Activated B cell treated with CpG ODN at 0.5 μM for 24 hours (primary cell): ENCODE data around the gene HIBADH. TPM values are rescaled to one million over a fixed set of nuclear protein-coding genes. Genes with fewer than 3 reads are reported as not detected.

Experiments
- ATAC-seq: fragments of 200-7000 bp; cut with Tn5 transposase; one replicate; pipeline ENCODE4 v1.10.0; 2021; ENCODE audit warnings: low read depth, mild to moderate bottlenecking, moderate library complexity
- CTCF ChIA-PET: fragments of 350-600 bp; sonication (Branson Sonifier 250); formaldehyde crosslinking; loops from one replicate; lab custom pipeline; 2021; ENCODE audit warnings: antibody characterized with exemption; lab: Charles Lee
- POLR2A ChIA-PET: fragments of 350-600 bp; sonication (Branson Sonifier 250); formaldehyde crosslinking; loops from one replicate; lab custom pipeline; 2021; ENCODE audit warnings: antibody characterized with exemption; lab: Charles Lee
- DNase-seq: peaks from one replicate; pipeline ENCODE4 v3.0.0; 2022
- H3K27ac Mint-ChIP-seq: one replicate; pipeline ENCODE4 v1.8.0; 2020; ENCODE audit warnings: mixed read lengths
- H3K27me3 Mint-ChIP-seq: one replicate; pipeline ENCODE4 v1.8.0; 2021; ENCODE audit warnings: mixed read lengths
- H3K36me3 Mint-ChIP-seq: one replicate; pipeline ENCODE4 v1.8.0; 2021; ENCODE audit warnings: low read depth, mixed read lengths
- H3K4me1 Mint-ChIP-seq: one replicate; pipeline ENCODE4 v1.8.0; 2021; ENCODE audit warnings: mixed read lengths
- H3K4me3 Mint-ChIP-seq: one replicate; pipeline ENCODE4 v1.8.0; 2020; ENCODE audit warnings: mild to moderate bottlenecking, mixed read lengths
- H3K9me3 Mint-ChIP-seq: one replicate; pipeline ENCODE4 v1.8.0; 2020; ENCODE audit warnings: mixed read lengths
- intact Hi-C: fragments of 100-400 bp; cut with micrococcal nuclease; formaldehyde crosslinking; loops from one replicate; pipeline ENCODE4 v1.15.1; 2024
- total RNA-seq: library from RNA; stranded (reverse); gene quantifications from 2 replicates; pipeline ENCODE4 v1.2.3, GENCODE V29; 2022
- TF ChIP-seq, protein P1 (sequence below): fragments of 200-600 bp; IDR thresholded peaks from one replicate; pipeline ENCODE4 v1.8.0; 2022; ENCODE audit warnings: antibody characterized with exemption, mild to moderate bottlenecking

HIBADH gene
- total RNA-seq, 1 donor from 2014 or later = 9.8 TPM

- no peak for DNase-seq
- ChIA-PET CTCF (no interaction called here), POLR2A (interaction anchor here (0.6 kb wide), 1 partner anchor 513 kb away, joined by 6 read pairs; no protein-coding TSS in a partner anchor)
- peaks cover 13% of the 10 kb centered on the region for H3K27me3 Mint-ChIP-seq
- ATAC-seq = no peak
- no peaks in the 10 kb centered on the region for H3K36me3 Mint-ChIP-seq
- intact Hi-C loops = no loop called here
- H3K27ac Mint-ChIP-seq = no peak overlapping the region
- TF ChIP-seq, protein P1, sequence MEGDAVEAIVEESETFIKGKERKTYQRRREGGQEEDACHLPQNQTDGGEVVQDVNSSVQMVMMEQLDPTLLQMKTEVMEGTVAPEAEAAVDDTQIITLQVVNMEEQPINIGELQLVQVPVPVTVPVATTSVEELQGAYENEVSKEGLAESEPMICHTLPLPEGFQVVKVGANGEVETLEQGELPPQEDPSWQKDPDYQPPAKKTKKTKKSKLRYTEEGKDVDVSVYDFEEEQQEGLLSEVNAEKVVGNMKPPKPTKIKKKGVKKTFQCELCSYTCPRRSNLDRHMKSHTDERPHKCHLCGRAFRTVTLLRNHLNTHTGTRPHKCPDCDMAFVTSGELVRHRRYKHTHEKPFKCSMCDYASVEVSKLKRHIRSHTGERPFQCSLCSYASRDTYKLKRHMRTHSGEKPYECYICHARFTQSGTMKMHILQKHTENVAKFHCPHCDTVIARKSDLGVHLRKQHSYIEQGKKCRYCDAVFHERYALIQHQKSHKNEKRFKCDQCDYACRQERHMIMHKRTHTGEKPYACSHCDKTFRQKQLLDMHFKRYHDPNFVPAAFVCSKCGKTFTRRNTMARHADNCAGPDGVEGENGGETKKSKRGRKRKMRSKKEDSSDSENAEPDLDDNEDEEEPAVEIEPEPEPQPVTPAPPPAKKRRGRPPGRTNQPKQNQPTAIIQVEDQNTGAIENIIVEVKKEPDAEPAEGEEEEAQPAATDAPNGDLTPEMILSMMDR = no peak
- H3K4me3 Mint-ChIP-seq = no peak overlapping the region
- H3K9me3 Mint-ChIP-seq = no peaks in the 10 kb centered on the region
- no peaks in the 10 kb centered on the region for H3K4me1 Mint-ChIP-seq
Measured at GRCh38 chr7:27705200-27705594, 42.5 kb upstream of the HIBADH start.

- Mint-ChIP-seq H3K27me3 (peaks cover 13% of the 10 kb centered on the region), H3K36me3 (no peaks in the 10 kb centered on the region), H3K27ac (no peak overlapping the region), H3K4me1 (no peaks in the 10 kb centered on the region), H3K4me3 (no peak overlapping the region), H3K9me3 (no peaks in the 10 kb centered on the region)
- ATAC-seq (no peak), DNase-seq (no peak)
- POLR2A ChIA-PET = no interaction called here
- TF ChIP-seq, protein P1 = no peak
- CTCF ChIA-PET = interaction anchor here (0.7 kb wide), 1 partner anchor 989 kb away, joined by 3 read pairs; no protein-coding TSS in a partner anchor
- intact Hi-C loops = no loop called here
Measured at GRCh38 chr7:27704422-27705199, 41.9 kb upstream of the HIBADH start.

DNA sequence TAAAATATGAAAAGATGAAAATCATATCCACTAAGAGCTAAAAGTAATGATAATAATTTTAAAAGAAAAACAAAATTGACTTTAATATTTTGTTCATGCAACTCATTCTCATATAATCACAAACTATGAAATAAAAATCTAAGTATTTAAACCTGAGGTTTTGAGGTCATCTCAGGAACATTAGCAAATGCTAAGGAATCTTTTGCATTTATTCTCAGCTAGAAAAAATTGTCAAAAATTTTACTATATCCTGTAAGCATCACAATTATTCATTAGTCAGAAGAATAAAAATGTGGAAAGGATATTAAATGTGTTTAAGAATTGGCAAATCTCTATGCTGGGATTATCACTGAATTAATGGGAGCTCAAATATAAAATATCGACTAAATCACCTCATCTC is 40.5 kb upstream of the HIBADH start:
- ChIA-PET CTCF (no interaction called here), POLR2A (no interaction called here)
- H3K4me1 Mint-ChIP-seq = peaks cover 5% of the 10 kb centered on the region
- H3K27me3 Mint-ChIP-seq = peaks cover 13% of the 10 kb centered on the region
- H3K9me3 Mint-ChIP-seq = no peaks in the 10 kb centered on the region
- intact Hi-C loops = no loop called here
- TF ChIP-seq, protein P1 = no peak
- DNase-seq (no peak), ATAC-seq (no peak)
- H3K4me3 Mint-ChIP-seq = no peak overlapping the region
- H3K27ac Mint-ChIP-seq = no peak overlapping the region
- no peaks in the 10 kb centered on the region for H3K36me3 Mint-ChIP-seq

DNA sequence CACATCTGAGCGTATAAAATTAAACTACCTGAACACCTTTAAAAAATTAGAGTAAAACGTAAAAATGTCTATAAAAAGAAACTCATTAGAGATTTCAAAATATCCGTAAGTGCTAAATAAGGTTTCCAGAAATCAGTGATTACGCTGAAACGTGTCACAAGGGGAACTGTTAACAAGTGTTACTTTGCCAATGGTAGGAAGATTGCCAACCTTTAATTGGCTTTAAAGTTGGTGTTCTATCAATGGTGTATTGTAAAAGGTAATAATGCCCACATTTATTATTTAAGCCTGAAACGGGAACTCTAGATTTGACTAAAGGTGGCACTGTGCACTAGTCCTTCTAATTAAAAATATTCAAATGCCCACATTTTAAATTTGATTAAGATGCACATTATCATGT is 37.8 kb upstream of the HIBADH start:
- intact Hi-C loops = no loop called here
- POLR2A ChIA-PET = no interaction called here
- no peaks in the 10 kb centered on the region for H3K36me3 Mint-ChIP-seq
- ATAC-seq (no peak), DNase-seq (no peak)
- H3K4me3 Mint-ChIP-seq = no peak overlapping the region
- H3K27me3 Mint-ChIP-seq = peaks cover 10% of the 10 kb centered on the region
- peaks cover 16% of the 10 kb centered on the region for H3K4me1 Mint-ChIP-seq
- TF ChIP-seq, protein P1 = no peak
- H3K27ac Mint-ChIP-seq = no peak overlapping the region
- H3K9me3 Mint-ChIP-seq = no peaks in the 10 kb centered on the region
- CTCF ChIA-PET = no interaction called here

GRCh38 chr7:27699751-27700150 is 37.1 kb upstream of the HIBADH start:
- ChIA-PET POLR2A (no interaction called here), CTCF (no interaction called here)
- no peaks in the 10 kb centered on the region for H3K9me3 Mint-ChIP-seq
- no peaks in the 10 kb centered on the region for H3K36me3 Mint-ChIP-seq
- no peak overlapping the region for H3K4me3 Mint-ChIP-seq
- no peak for DNase-seq
- ATAC-seq = no peak
- peaks cover 16% of the 10 kb centered on the region for H3K4me1 Mint-ChIP-seq
- TF ChIP-seq, protein P1 = no peak
- intact Hi-C loops = loop anchor here (2.0 kb wide), 1 partner anchor 41 kb away; the partner anchor contains the start of gene TAX1BP1
- peaks cover 4% of the 10 kb centered on the region for H3K27me3 Mint-ChIP-seq
- no peak overlapping the region for H3K27ac Mint-ChIP-seq
